HG02885 (cell line): ENCODE results near the gene LCLAT1.
"Not testable (repeated sequence)": the region's sequence is repeated elsewhere in the genome, so short reads cannot be mapped to it uniquely, and the experiment has no call there.

Source experiments
- ATAC-seq: cut with Tn5 transposase; IDR thresholded peaks from one replicate; pipeline ENCODE4 v1.9.1; 2021; ENCODE audit warnings: mild to moderate bottlenecking; ENCODE audit not compliant: unreplicated experiment, poor library complexity

LCLAT1 gene

GRCh38 chr2:30629866-30630265, 182.8 kb downstream of the LCLAT1 start:
- no peak for ATAC-seq

DNA sequence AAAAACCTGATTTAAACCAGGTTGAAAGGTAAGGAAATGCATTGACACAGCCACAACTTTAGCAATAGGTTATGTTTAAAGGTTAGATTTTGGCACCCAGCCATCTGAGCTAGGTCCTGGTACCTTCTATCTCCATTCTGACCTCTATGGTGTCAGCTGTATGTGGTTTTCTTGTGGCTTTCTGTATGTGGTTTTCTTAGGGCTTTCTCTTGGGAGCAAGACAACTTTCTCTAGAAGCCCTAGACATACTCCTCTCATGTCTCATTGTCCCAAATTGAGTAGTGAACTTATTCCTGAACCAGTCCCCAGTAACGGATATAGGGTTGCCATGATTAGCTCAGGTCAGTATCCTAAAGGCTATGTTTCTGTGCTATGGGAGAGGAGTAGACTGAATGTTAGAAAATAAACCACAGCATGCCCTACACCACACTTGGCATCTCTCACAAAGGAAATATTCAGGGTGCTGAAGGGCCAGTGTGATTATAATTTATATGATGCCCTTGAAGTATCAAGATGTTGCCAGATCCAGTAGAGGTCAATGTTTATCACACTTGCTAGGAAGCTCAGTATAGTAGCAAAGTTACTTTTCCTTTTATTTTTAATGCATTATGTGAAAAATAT, 184.1 kb downstream of the LCLAT1 start:
- ATAC-seq, result peak; percentile 60

DNA sequence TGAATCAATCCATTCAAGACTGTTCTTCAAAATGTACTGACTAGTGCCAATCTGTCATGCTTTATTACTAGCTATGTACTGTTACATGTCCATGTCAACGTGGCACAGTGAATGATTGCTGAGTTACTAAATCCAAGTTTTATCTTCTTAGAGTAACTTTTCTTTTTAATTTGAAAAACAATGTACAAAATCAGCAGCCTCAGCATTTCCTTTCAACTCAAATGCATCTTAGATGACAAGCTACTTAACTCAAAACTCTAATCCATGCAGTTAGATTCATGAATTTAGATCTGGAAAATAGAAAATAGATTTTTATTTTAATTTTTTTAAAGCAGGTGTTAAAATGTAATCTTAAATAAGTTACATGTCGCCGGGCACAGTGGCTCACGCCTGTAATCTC, 186.0 kb downstream of the LCLAT1 start:
- ATAC-seq, result no peak

- no peak for ATAC-seq
These were observed 189.3 kb downstream of the LCLAT1 start for GRCh38 chr2:30636311-30636710.

- ATAC-seq, result no peak
These were observed 192.8 kb downstream of the LCLAT1 start for GRCh38 chr2:30639836-30640235.

DNA sequence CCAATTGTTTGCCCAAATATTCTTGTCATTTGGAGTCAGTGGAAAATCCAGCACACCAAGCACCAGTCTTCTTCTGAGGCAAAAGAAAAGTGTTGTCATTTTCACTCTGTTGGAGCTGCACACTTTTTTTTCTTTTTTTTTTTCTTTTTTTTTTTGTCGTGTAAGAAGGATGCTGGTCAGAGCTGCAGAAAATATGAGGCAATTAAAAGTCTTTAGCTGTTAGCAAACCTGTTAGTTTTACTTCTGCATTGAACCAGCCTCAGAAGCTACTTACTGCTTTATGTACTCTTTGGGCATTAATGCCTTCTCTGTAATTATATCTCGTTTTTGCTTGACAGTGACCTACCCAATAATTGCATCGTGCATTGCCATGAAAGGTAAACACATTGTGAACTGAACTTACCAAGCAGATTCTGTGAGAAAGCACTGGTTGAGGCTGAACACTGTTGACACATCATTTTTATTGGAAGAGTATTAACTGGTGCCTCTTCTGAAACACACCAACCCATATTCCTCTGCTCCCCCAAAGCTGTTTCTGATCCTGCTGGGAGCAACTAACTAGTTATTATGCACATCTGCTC, 194.8 kb downstream of the LCLAT1 start:
- ATAC-seq, result no peak

- ATAC-seq, result not testable (repeated sequence)
These were observed 196.0 kb downstream of the LCLAT1 start for GRCh38 chr2:30643013-30643412.

DNA sequence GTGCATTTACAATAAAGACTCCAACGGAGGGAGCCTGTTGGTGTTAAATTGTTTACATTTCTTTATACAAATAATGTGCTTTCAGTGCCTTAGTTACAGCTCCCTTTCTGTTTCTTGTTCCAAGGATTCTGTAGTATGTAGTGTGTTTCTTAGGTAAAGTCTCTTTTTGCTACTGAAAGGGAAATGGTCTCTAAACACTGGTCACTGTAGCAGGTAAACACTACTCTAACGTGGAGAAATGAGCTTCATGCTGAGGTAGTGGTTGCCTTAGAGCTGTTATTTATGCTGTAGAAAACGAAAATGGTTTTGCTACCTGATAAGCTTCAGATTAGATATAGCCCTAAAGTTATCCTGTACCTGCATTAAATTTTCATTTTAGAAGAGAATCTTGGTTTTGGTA, 196.6 kb downstream of the LCLAT1 start:
- ATAC-seq, result no peak

DNA sequence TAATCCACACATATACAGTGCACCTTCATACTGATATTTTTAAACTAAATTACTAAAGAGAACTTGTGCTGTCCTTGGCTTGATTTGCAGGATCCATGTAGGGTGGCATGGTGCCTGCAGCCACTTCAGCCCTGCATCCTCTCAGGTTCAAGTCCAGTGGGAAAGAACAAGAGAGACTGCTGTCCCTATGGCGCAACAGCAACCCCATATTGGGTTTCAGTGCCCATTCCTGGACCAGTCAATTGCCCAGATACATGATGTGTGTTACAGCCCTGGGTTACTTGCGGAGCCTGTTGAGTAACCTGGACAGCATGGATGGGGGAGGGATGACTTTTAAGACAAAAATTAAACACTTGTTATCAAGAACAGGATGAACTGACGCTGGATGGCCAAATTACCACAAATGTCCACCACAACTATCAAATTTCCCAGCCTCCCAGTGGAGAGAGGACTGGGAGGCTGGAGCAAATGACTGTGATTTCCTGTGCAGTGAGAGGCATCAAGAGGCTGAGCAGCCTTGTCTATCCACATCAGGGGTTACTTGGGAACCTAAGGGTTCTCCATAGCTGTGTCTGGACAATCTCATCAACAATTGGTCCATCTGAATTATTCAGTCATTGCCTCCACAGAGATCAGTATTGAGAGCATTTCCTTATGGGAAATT, 198.2 kb downstream of the LCLAT1 start:
- ATAC-seq, result no peak

GRCh38 chr2:30645745-30646119, 198.7 kb downstream of the LCLAT1 start:
- ATAC-seq, result no peak

DNA sequence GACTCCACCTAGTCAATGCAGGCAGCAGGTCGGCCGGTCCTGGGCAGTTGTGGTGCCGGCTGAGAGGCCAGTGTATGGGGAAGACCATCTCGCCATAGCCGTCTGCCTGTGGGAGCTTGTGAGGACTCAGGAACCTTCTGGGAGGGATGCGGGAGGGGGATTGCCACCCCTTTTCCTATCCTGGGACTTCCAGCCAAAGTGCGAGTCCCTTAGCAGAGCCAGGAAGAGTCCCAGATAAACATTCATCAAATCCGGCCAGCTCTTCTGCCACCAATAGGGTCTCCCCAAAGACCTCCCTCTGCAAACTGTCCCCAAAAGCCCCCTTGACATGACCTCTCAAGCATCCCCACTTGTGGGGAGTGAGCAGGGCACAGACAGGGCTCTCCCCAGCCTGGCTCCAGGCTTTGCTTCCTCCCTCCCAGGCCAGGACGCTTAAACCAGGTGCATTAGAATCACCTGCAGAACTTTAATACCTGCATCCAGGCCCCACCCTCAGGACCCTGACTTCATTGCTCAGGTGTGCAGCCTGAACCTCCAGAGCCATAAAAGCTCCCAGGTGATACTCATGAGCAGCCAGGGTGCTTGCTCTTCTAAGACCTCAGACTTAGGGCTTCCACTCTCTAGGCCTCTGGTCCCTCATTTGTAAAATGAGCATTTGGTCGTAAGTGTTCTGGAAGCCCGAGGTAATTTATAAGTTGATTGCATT, 200.9 kb downstream of the LCLAT1 start:
- ATAC-seq, result no peak

GRCh38 chr2:30649278-30649677, 202.2 kb downstream of the LCLAT1 start:
- ATAC-seq, result no peak

DNA sequence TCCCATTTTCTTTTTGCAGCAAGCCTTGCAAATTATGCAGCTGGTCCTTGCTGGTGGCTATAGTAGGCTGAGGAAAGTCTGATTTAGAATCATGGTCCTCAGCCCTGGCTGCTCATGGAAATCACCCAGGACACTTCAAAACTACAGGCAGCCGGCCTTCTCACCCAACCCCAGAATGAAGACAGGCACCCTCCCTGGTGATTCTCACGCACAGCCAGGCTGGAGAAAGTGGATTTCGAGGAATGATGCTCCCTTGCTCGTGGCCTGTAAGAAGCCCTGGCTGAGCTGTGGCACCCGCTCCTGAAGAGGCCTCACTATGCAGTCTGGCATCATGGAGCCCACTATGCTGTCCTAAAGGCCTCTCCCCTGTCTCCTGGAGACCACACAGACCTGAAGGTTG, 202.8 kb downstream of the LCLAT1 start:
- ATAC-seq, result no peak

DNA sequence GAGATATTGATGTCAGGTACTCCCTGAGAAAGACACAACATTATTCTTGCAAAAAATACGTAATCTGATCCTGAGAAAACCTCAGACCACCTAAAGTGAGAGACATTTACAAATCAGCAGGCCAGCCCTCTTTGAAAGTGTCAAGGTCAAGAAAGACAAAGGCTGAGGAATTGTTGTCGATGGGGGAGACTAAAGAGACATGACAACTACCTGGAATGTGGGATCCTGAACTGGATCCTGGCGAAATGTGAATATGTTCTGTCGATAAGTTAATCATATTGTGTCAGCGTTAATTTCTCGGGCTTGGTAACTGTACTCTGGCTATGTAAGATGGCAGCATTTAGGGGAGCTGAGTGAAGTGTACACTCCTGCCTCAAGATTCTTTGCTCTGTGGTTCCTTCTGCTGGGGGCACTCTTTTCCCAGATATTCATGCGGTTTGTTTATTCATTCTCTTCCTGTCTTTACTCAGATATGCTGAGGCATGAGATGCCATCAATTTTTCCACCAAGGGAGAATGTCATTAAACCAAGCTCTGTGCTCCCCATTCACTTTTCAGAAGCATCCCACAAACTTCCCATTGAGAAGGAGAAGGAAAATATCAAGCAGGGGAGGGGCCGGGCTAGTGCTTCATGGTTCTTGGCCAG, 205.3 kb downstream of the LCLAT1 start:
- no peak for ATAC-seq

- ATAC-seq, result no peak
These were observed 206.8 kb downstream of the LCLAT1 start for GRCh38 chr2:30653847-30654246.

- ATAC-seq, result no peak
These were observed 207.4 kb downstream of the LCLAT1 start for GRCh38 chr2:30654404-30654803.

- ATAC-seq, result no peak
These were observed 208.2 kb downstream of the LCLAT1 start for GRCh38 chr2:30655211-30655610.

DNA sequence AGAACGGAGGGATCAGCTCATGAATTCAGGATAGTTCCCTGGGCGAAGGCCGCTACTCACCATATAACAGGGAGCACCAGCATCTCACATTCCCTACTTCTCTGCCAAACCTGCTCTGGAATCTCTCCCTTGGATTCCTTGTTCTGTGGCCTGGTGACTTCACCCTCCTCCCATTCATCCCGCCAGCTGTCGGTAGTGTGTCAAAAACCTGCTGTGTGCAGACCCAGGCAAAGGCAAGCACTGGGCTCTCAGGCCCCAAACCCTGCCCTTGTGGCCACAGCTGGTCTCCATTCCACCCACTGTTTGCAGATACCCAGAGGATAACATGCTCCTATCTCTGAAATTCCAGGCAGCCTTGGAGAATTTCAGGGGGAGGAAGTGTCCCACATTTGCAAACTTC, 208.6 kb downstream of the LCLAT1 start:
- no peak for ATAC-seq

DNA sequence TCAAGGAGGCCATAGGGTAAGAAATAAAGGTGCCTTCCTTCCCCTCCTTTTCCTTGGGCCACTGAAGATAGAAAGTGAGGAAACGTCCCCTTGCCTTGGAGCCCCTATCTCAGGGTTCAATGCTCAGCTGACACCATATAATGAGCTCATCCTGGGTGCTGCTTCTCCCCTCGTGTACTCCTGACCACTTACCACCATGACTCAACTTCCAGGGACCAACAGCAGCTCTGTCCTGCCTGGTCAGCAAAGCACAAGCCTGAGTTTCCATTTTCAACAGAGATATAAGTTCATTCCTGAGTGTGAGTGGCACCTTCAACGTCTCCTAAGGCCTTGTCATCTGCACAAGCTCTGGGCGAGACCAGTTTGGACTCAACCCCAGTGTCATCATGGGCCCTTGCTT, 209.0 kb downstream of the LCLAT1 start:
- ATAC-seq, result no peak

DNA sequence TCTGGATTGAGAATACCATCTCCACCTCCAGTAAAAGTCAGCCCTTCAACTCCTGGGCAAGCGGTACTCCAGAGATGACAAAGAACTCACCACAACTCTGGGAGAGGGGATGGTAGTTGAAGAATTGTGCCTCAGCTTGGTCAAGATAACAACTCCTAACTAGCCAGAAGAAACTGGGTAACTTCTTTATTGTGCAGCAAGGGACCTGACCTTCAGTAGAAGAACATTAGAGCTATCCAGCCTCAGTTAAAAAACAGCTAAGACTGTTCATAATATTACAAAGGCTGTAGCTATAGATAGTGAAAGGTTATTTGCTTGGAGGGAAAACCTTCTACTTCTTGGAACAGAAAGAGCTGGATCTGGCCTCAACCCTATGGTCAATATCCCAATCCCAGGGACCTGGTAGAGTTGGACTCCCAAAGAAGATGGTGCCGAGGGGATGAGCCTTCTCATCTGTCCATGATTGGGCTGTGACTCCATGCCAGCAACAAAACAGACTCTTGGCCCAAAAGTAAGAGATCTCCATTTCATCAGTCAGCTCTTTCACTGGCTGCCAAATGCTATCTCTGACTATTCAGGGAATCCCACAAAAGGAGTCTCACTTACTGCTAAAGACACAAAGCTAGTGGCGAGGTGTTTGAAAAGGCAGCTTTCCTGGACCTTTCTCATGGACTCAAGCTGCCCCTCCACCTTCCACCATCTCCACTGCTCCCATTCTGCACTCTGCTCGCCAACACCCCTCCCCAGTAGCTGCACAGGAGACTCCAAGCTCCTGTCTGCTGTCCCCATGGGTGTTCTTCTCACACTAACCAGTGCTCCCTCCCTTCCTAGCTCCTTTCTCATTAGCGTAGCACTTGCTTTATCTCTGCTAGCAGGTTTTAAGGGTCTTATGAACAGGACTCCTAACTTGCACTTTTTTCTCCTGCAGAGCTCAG, 214.4 kb downstream of the LCLAT1 start:
- ATAC-seq, result no peak
